Tibial nerve (tissue), 3 donors: ENCODE measurements around the gene TCF12.

Experiments
- POLR2A ChIP-seq, 2 donors: fragments of 450-650 bp; IDR thresholded peaks; one replicate each; pipeline ENCODE4 v1.6.1; 2017; ENCODE audit warnings: antibody characterized with exemption in 2 of 2, mild to moderate bottlenecking in 2 of 2, moderate library complexity in 2 of 2
- TF ChIP-seq, protein P1 (sequence below), 5 experiments: fragments of 200-600 bp in 3 of 5; fragments of 450-650 bp in 2 of 5; sonication (generic) in 3 of 5; IDR thresholded peaks; one replicate each; pipeline ENCODE4 v1.5.1; 2016 to 2019; ENCODE audit warnings: antibody characterized with exemption in 5 of 5, mild to moderate bottlenecking in 3 of 5, moderate library complexity in 2 of 5

DNA sequence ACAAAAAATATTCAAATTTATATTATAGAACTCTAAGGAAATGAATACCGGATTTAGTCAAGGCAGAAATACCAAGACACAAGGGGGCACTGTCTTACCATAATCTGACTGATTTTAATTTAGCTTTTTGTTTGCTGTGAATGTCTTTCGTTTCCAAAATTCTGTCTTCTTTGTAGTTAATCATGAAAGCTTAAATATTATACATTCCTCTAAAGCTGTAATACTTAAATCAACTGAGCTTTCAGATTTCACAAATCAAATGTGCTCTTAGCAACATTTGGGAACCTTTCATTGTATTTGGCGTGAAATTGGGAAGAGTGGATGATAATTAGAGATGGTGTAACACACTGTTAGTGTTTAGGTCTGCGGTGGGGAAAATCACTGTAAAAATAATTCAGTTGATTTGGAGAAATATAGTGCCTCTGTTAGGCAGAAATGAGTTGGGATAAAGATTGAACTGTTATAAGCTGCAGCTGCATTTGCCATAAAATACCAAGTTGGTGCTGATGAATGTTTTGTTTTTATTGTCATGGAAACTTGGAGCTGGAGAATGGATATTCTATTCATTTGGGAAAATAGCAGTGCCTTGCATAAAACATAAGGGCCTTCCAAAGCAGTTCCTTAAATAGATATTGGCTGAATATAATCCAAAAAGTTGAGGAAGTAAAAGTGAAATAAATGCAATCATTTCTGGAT is 228.2 kb downstream of the TCF12 start:
- TF ChIP-seq, protein P1, sequence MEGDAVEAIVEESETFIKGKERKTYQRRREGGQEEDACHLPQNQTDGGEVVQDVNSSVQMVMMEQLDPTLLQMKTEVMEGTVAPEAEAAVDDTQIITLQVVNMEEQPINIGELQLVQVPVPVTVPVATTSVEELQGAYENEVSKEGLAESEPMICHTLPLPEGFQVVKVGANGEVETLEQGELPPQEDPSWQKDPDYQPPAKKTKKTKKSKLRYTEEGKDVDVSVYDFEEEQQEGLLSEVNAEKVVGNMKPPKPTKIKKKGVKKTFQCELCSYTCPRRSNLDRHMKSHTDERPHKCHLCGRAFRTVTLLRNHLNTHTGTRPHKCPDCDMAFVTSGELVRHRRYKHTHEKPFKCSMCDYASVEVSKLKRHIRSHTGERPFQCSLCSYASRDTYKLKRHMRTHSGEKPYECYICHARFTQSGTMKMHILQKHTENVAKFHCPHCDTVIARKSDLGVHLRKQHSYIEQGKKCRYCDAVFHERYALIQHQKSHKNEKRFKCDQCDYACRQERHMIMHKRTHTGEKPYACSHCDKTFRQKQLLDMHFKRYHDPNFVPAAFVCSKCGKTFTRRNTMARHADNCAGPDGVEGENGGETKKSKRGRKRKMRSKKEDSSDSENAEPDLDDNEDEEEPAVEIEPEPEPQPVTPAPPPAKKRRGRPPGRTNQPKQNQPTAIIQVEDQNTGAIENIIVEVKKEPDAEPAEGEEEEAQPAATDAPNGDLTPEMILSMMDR (IDR thresholded peaks at IDR 0.05) = peak; percentile 60 to 78 (median 66)
- no peak for TF ChIP-seq POLR2A (IDR thresholded peaks at IDR 0.05)
